RWPE2 (cell line): ENCODE results near the gene IL21R.

Source experiments
- ATAC-seq: fragments of 200-7000 bp; cut with Tn5 transposase; 3 replicates; pipeline ENCODE4 v1.9.1; 2021; ENCODE audit warnings: low read depth
- DNase-seq: peaks from one replicate; pipeline ENCODE4 v3.0.0-alpha.2; 2020; ENCODE audit warnings: low spot score
- H3K27ac ChIP-seq: fragments of 450-650 bp; 2 replicates; pipeline ENCODE4 v1.5.1; 2017; ENCODE audit warnings: mild to moderate bottlenecking; ENCODE audit not compliant: poor library complexity, severe bottlenecking
- H3K27me3 ChIP-seq: fragments of 250-450 bp; sonication (Bioruptor Pico); 2 replicates; pipeline ENCODE4 v1.5.1; 2021; ENCODE audit warnings: mild to moderate bottlenecking, moderate library complexity; ENCODE audit not compliant: insufficient read depth, poor library complexity, severe bottlenecking
- H3K36me3 ChIP-seq: fragments of 250-450 bp; sonication (Bioruptor Pico); 2 replicates; pipeline ENCODE4 v1.5.1; 2020; ENCODE audit warnings: low read depth, mild to moderate bottlenecking, moderate library complexity
- H3K4me1 ChIP-seq: fragments of 250-450 bp; sonication (Bioruptor Pico); 2 replicates; pipeline ENCODE4 v1.5.1; 2021; ENCODE audit warnings: mild to moderate bottlenecking, moderate library complexity; ENCODE audit not compliant: insufficient read depth, poor library complexity, severe bottlenecking
- H3K4me3 ChIP-seq: fragments of 250-450 bp; sonication (Bioruptor Pico); 2 replicates; pipeline ENCODE4 v1.5.1; 2021; ENCODE audit warnings: mild to moderate bottlenecking, moderate library complexity; ENCODE audit not compliant: severe bottlenecking
- H3K9me3 ChIP-seq: fragments of 250-450 bp; sonication (Bioruptor Pico); 2 replicates; pipeline ENCODE4 v1.5.1; 2021; ENCODE audit warnings: mild to moderate bottlenecking, moderate library complexity; ENCODE audit not compliant: severe bottlenecking
- CTCF ChIP-seq: fragments of 450-650 bp; IDR thresholded peaks from one replicate; pipeline ENCODE4 v1.5.1; 2017; ENCODE audit warnings: mild to moderate bottlenecking, moderate library complexity; ENCODE audit not compliant: poor library complexity, severe bottlenecking

Gene IL21R

GRCh38 chr16:27425961-27426360, 24.0 kb downstream of the IL21R start:
- no peak overlapping the region for H3K27ac ChIP-seq
- peaks cover 7% of the 10 kb centered on the region for H3K9me3 ChIP-seq
- no peak overlapping the region for H3K4me3 ChIP-seq
- no peak for TF ChIP-seq CTCF
- ATAC-seq, result no peak
- no peaks in the 10 kb centered on the region for H3K27me3 ChIP-seq
- H3K36me3 ChIP-seq, result no peaks in the 10 kb centered on the region
- DNase-seq, result no peak
- no peaks in the 10 kb centered on the region for H3K4me1 ChIP-seq

DNA sequence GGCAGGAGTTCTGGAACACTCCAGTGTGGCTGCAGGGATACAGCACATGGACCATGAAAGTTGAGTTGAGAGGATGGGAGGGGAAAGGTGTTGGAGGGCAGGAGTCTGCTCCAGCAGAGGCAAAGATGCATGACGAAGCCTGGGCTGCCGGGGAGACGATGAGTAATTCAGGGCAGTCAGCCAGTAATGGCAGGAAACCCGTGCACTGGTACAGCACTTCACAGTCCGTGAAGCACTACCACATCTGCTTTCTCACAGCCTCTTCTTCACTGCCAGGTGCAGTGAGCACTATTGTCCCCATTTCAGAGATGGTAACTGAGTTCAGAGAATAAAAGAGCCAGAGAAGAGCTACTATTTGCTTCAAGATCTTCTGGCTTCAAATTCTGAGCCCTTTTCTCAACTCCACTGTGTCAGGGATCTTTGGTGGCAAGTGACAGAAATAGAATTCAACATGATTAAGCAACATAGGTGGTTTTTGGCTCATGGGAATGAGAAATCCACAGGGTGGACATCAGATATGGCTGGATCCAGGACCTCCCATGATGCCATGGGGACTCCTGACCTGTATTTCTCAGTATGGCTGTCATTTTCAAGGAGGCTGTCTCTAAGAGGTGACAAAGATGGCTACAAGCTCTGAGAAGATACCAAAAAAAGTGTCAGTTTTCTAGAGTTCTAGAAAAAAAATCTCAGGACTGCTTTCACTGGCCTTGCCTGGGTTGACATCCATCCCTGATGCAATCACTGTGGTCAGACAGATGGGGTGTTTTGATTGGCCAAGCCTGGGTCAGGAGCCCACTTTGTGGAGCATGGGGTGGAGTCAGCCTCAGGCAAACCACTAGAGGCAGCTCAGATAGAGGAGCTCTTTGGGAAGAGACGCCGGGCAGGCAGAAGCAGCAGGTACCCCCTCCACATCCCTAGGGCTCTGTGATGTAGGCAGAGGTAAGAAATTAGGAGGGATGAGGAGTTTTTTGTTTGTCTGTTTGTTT, 24.7 kb downstream of the IL21R start:
- no peak for DNase-seq
- Histone ChIP-seq H3K4me3 (no peak overlapping the region), H3K27me3 (no peaks in the 10 kb centered on the region), H3K36me3 (no peaks in the 10 kb centered on the region), H3K4me1 (no peaks in the 10 kb centered on the region), H3K9me3 (peaks cover 7% of the 10 kb centered on the region), H3K27ac (no peak overlapping the region)
- peak; percentile 99 for ATAC-seq
- TF ChIP-seq CTCF, result no peak

GRCh38 chr16:27427538-27427937, 25.6 kb downstream of the IL21R start:
- Histone ChIP-seq H3K27me3 (no peaks in the 10 kb centered on the region), H3K9me3 (peaks cover 2% of the 10 kb centered on the region), H3K4me1 (no peaks in the 10 kb centered on the region), H3K27ac (no peak overlapping the region), H3K4me3 (no peak overlapping the region), H3K36me3 (no peaks in the 10 kb centered on the region)
- TF ChIP-seq CTCF, result no peak
- DNase-seq (no peak), ATAC-seq (no peak)

- TF ChIP-seq CTCF, result no peak
- no peaks in the 10 kb centered on the region for H3K9me3 ChIP-seq
- DNase-seq (no peak), ATAC-seq (no peak)
- H3K27ac ChIP-seq, result no peak overlapping the region
- no peaks in the 10 kb centered on the region for H3K36me3 ChIP-seq
- no peaks in the 10 kb centered on the region for H3K4me1 ChIP-seq
- H3K4me3 ChIP-seq, result no peak overlapping the region
- no peaks in the 10 kb centered on the region for H3K27me3 ChIP-seq
These were observed 26.2 kb downstream of the IL21R start for GRCh38 chr16:27428026-27428785.
